22Rv1 (cell line): Measurements from ENCODE around the gene RNF215.

Experiments
- H3K27ac ChIP-seq: fragments of 450-650 bp; 2 replicates; pipeline ENCODE4 v1.5.1; 2017
- ZFX ChIP-seq: fragments of 450-650 bp; IDR thresholded peaks from 2 replicates; pipeline ENCODE4 v1.6.1; 2017; ENCODE audit warnings: antibody characterized with exemption, borderline replicate concordance
- TF ChIP-seq, protein P1 (sequence below): fragments of 450-650 bp; IDR thresholded peaks from 2 replicates; pipeline ENCODE4 v1.5.1; 2017; ENCODE audit warnings: mild to moderate bottlenecking

Gene RNF215

DNA sequence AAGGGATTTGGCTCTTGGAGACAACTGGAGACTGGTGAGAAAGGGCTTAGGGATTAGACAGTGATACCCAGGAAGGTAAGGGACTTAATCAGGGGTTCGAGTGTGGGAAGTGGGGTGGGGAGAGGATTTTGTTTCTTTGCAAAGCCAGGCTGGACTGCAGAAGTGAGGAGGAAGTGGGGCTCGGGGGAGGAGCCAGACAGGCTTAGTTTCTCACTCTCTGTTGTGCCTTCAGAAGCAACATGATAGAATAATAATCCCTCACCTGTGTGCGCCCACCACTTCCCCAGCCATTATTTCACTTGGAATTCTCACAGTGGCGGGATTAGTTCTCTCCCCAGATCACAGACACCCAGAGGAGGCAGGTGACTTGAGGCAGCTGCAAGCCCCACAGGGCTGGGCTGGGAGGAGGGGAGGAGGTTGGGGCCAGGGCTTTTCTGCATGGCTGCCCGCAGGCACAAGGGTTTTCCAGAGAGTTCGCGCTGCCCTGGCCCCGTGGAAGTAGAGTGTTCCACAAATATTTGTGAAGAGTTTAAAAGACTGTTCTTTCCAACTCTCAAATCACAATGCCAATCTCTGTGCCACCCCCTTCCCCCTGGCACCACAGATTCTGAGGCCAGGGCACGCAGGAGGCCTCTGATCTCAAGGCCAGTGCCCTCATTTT lies 5.6 kb upstream of the RNF215 start:
- no peak overlapping the region for H3K27ac ChIP-seq
- TF ChIP-seq ZFX, result no peak
- TF ChIP-seq, protein P1, sequence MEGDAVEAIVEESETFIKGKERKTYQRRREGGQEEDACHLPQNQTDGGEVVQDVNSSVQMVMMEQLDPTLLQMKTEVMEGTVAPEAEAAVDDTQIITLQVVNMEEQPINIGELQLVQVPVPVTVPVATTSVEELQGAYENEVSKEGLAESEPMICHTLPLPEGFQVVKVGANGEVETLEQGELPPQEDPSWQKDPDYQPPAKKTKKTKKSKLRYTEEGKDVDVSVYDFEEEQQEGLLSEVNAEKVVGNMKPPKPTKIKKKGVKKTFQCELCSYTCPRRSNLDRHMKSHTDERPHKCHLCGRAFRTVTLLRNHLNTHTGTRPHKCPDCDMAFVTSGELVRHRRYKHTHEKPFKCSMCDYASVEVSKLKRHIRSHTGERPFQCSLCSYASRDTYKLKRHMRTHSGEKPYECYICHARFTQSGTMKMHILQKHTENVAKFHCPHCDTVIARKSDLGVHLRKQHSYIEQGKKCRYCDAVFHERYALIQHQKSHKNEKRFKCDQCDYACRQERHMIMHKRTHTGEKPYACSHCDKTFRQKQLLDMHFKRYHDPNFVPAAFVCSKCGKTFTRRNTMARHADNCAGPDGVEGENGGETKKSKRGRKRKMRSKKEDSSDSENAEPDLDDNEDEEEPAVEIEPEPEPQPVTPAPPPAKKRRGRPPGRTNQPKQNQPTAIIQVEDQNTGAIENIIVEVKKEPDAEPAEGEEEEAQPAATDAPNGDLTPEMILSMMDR, result no peak

DNA sequence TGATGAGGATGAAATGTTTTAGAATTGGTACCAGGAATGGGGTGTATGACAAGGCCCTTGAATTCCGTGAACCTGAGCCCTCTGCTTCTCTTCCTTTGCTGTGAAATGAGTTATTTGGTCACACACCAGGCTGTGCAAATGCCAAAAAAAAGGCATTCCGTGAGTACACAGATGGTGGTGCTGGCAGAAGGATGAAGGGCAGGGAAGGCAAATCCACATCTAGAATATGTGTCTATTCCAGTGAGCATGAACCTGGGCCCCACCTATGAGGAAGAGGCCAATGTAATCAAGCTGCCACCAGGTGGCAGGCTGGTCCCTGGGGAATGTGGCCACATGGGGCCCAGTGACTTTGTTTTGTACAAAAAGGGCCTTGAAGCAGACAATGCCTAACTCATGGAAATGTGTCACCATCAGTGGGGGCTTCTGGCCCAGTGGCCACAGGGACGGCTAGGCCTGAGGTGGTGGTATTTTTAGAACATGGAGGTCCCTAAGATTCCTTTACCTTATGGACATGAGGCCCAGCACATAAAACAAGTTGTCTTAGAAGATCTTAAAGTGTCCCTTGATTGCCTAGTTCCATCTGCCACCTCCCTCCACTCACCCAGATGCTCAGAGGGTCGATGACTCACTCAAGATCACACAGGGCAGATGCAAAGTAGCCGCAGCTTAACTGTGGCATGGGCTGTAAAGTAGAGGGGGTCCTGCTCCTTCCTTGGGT lies 3.9 kb upstream of the RNF215 start:
- H3K27ac ChIP-seq, result no peak overlapping the region
- no peak for TF ChIP-seq ZFX
- TF ChIP-seq, protein P1, result peak; percentile 93

DNA sequence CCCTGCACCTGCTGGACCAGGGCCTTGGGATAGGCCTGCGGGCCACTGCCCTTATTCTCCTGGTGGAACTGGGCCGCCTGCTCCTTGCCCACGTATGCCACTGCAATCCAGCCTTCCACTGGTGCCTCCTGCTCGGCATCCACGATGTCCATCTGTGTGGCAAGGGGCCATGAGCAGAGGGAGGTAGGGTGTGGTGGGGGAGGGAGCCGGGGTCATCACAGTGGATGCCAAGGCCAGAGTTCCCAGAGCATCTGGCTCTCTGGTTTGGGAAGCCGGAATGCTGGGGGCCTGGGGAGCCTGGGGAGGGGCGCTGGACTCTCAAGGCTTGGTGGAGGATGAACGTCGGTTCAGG lies 627 bp downstream of the RNF215 start:
- peak overlapping the region; percentile 56 for H3K27ac ChIP-seq
- no peak for TF ChIP-seq ZFX
- TF ChIP-seq, protein P1, result no peak

DNA sequence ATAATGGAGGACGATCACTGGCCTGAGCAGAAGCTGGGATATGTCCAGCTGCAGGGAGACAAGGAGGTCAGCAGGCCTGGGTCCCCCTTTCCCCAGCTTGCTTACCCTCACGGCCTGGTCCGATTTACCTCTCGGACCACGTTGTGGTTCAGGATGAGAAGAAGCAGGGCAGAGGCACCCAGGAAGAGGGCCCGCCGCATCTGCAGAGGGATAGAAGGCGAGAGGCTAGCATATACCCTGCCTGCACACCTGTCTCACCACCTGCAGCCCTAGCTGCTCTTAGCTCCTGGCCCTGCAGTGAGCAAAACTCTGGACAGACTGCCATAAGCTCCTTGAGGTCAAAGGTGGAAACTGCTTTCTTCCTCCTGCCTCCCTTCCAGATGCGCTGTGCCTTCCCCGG lies 1.3 kb downstream of the RNF215 start:
- no peak overlapping the region for H3K27ac ChIP-seq
- TF ChIP-seq ZFX, result no peak
- TF ChIP-seq, protein P1, result no peak

DNA sequence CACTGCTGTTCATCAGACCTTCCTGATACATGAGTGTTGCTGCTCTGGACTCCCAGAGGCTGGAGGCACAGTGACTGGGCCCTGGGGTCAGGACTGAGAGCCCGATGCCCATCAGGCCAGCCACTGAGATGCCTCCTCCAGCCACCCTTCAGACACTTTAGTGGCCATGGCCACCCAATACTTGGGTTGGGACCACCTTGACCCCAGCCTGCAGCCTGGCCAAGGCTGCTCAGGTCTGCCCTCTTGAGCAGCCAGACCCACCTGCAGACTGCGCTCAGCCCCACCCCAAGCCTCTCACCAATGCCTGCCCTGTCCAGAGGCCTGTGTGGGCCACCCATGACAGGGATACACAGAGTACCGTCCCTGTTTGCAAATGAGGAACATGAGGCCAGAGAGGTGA lies 4.2 kb downstream of the RNF215 start:
- H3K27ac ChIP-seq, result no peak overlapping the region
- TF ChIP-seq, protein P1, result no peak
- no peak for TF ChIP-seq ZFX

DNA sequence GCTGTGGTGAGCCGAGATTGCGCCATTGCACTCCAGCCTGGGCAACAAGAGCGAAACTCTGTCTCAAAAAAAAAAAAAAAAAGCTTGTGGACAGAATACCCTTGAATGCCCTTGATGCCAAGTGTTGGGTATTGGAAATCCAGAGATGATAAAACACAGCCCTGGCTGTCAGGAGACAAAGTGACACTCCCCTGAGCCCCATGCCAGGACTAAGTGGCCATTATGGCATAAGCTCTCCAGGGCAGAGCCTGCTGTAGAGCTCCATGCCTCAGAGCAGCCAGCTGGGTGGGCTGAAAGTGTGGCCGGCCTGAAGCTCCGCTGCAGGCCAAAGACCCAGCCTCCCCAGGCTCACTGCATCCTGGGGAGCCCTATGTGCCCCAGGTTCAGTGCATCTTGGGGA lies 4.9 kb downstream of the RNF215 start:
- TF ChIP-seq, protein P1, result no peak
- no peak for TF ChIP-seq ZFX
- H3K27ac ChIP-seq, result no peak overlapping the region

DNA sequence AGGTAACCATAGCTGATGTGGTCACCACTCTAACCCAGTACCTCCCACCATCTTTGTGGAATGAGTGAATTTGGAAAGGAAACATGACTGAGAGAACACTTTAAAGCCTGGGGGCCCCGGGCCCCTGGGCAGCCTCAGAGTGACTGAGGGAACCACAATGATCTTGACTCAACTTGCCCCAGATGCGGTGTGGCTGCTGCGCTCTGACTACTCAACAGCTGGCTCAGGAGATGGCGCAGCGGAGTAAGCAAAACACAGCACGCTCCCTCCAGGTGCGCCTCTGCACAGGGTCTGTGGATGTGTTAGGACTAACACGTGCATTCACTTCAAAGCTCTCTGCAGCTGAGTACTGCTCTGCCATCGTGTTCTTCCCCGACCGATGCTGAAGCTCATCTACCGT lies 5.9 kb downstream of the RNF215 start:
- no peak overlapping the region for H3K27ac ChIP-seq
- TF ChIP-seq, protein P1, result no peak
- no peak for TF ChIP-seq ZFX
